Measurements from ENCODE around the gene RIN1. TPM values are rescaled to one million over a fixed set of nuclear protein-coding genes. Genes with fewer than 3 reads are reported as not detected.

The RIN1 gene
- total RNA-seq, 1 donor from 2014 or later: 5.0 TPM

GRCh38 chr11:66288671-66289547, 47.3 kb downstream of the RIN1 start, which contains the start of gene YIF1A:
TSS of gene YIF1A (minus strand) at chr11:66289143. CDS start at chr11:66288985, 158 bp downstream.
- ATAC-seq (peak; percentile 98), DNase-seq (ENCODE audit: low spot score) (peak; percentile 98)
- intact Hi-C loops (cut with DNase I): no loop called here

- ATAC-seq (no peak), DNase-seq (ENCODE audit: low spot score) (no peak)
- intact Hi-C loops (cut with DNase I): no loop called here
Measured at GRCh38 chr11:66287889-66288670, 48.2 kb downstream of the RIN1 start.

- DNase-seq (ENCODE audit: low spot score) (no peak), ATAC-seq (no peak)
- intact Hi-C loops (cut with DNase I): no loop called here
Measured at GRCh38 chr11:66287211-66287888, 48.9 kb downstream of the RIN1 start.

GRCh38 chr11:66286699-66287098, 49.5 kb downstream of the RIN1 start:
- ATAC-seq (no peak), DNase-seq (ENCODE audit: low spot score) (no peak)
- intact Hi-C loops (cut with DNase I): no loop called here

DNA sequence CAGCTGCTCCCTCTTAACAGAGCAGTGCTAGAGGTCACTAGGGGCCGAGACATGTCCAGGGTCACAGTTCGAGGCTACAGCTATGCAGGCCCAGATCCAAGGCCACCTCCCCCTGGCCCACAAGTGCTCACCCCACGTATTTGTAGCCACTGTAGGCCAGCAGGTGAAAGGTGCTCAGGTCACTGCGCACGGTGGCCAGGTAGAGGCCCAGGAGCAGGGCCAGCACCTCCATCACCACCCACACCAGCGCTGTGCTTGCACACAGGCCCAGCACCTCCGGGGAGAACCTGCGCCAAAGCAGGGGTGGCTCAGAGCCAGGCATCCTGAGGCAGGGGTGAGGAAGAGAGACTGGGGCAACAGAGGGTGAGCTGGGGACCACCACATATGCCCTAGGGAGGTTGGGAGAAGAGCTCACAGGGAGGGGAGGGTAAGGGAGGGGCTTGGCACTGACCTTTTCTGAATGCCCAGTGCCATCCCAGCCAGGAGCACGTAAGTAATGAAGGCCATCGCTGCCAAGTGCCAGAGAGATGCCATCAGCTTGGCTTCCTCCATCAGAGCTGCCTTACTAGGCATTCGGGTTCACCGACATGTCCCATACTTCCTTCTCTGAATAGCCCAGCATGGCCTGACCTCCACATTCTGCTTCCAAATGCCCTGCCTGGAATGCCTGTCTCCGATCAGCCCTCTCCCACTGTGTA, 50.8 kb downstream of the RIN1 start:
- DNase-seq (ENCODE audit: low spot score): no peak
- intact Hi-C loops (cut with DNase I): no loop called here
- no peak for ATAC-seq

GRCh38 chr11:66284526-66285078, 51.6 kb downstream of the RIN1 start:
- ATAC-seq: no peak
- intact Hi-C loops (cut with DNase I): no loop called here
- DNase-seq (ENCODE audit: low spot score): no peak

GRCh38 chr11:66283461-66284105, 52.7 kb downstream of the RIN1 start:
- no peak for DNase-seq (ENCODE audit: low spot score)
- intact Hi-C loops (cut with DNase I): no loop called here
- ATAC-seq: no peak

DNA sequence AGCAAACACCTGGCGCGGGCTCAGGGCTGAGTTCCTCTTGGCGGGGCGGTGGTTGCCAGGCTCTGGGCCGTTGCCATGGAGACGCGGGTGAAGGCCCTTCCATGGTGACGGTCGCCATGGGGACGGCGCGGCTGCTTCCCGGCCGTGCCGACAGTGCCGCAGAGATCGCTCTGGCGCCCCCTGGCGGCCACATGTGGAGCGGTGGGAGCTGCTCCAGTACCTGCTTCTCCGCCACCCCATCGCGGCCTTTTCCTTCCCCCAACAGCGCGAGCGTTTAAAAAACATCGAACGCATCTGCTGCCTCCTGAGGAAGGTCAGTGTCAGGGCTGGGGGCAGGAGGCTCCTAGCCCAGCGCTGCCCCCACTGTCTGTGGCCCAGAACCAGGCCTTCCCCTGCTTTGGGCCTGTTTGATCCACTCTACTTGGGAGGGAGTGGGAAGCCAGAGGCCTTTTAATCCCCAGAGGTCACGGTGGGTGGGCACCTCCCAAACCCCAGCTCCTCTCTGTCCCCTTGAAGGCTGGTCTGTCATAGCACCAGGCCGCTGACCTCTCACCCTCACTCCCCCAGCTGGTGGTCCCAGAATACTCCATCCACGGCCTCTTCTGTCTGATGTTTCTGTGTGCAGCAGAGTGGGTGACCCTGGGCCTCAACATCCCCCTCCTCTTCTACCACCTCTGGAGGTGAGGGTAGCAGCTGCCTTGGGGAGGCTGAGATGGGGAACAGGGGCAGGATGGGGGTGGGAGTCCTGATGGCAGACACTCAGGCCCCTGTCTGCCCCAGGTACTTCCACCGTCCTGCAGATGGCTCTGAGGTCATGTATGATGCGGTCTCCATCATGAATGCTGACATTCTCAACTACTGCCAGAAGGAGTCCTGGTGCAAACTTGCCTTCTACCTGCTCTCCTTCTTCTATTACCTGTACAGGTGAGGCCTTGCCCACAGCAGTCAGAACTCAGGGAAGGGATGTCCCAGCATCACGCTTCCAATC, 53.5 kb downstream of the RIN1 start:
- intact Hi-C loops (cut with DNase I): no loop called here
- ATAC-seq (peak; percentile 92), DNase-seq (ENCODE audit: low spot score) (peak; percentile 99)

Other genes with a start within 250 kb of the RIN1 start
- gene KLC2, start 78.7 kb downstream of the RIN1 start, total RNA-seq: 24.6 TPM
- gene RAB1B, start 67.8 kb downstream of the RIN1 start, total RNA-seq: 112 TPM
- gene CNIH2, start 58.3 kb downstream of the RIN1 start, total RNA-seq: 1.3 TPM
- gene YIF1A, start 47.3 kb downstream of the RIN1 start, total RNA-seq: 61.1 TPM
- gene TMEM151A, start 44.5 kb downstream of the RIN1 start, total RNA-seq: 0.31 TPM
- gene CD248, start 19.4 kb downstream of the RIN1 start, total RNA-seq: 35.1 TPM
- 18.7 TPM for gene BRMS1, start 8.7 kb upstream of the RIN1 start, total RNA-seq
- gene B4GAT1, start 11.2 kb upstream of the RIN1 start, total RNA-seq: 49.3 TPM
- gene SLC29A2, start 35.3 kb upstream of the RIN1 start, total RNA-seq: 2.3 TPM
- gene NPAS4, start 84.6 kb upstream of the RIN1 start, total RNA-seq: not detected
- 25.1 TPM for gene MRPL11, start 102.4 kb upstream of the RIN1 start, total RNA-seq
- 14.8 TPM for gene PELI3, start 130.5 kb upstream of the RIN1 start, total RNA-seq
- gene DPP3, start 144.0 kb upstream of the RIN1 start, total RNA-seq: 12.4 TPM
- 47.6 TPM for gene BBS1, start 174.2 kb upstream of the RIN1 start, total RNA-seq
- gene ZDHHC24, start 209.6 kb upstream of the RIN1 start, total RNA-seq: 10.4 TPM
- 0.71 TPM for gene ACTN3, start 210.5 kb upstream of the RIN1 start, total RNA-seq
- 122 TPM for gene CTSF, start 232.2 kb upstream of the RIN1 start, total RNA-seq

All from sciatic nerve (tissue), 2 donors.